Mammary microvascular endothelial cell (primary cell): ENCODE measurements around the gene HSD11B1L. TPM values are rescaled to one million over a fixed set of nuclear protein-coding genes. Genes with fewer than 3 reads are reported as not detected.

ENCODE experiments used
- total RNA-seq: library from RNA; depleted of rRNA; stranded (reverse); fragments of >200 nt; gene quantifications from 2 replicates; pipeline ENCODE4 v1.2.3, GENCODE V29; 2015

HSD11B1L gene
- 2.6 and 4.5 TPM in 2 replicates for total RNA-seq

GRCh38 chr19:5680437-5681368 is at the start of gene HSD11B1L, which contains the start of gene MICOS13:
Gene HSD11B1L (plus strand): TSS chr19:5681027. CDS start chr19:5684833, 3,806 bp downstream.
Gene MICOS13 (minus strand): TSS chr19:5680516. CDS start chr19:5680486, 30 bp downstream.

GRCh38 chr19:5690125-5690954 is 9.5 kb downstream of the HSD11B1L start, which contains the start of gene RPL36:
Gene RPL36 (plus strand): TSS chr19:5690295. CDS start chr19:5690508, 213 bp downstream.

GRCh38 chr19:5719961-5720790 is 39.3 kb downstream of the HSD11B1L start, which contains the start of the genes CATSPERD and LONP1:
Gene CATSPERD (plus strand): TSS chr19:5720637. CDS start chr19:5720738, 101 bp downstream.
Gene LONP1 (minus strand): TSS chr19:5720146. CDS start chr19:5720132, 14 bp downstream.

Other genes starting within 250 kb of the HSD11B1L start
- not detected in 2 replicates for gene ZNRF4, start 225.6 kb upstream of the HSD11B1L start, total RNA-seq
- gene TINCR, start 113.1 kb upstream of the HSD11B1L start, total RNA-seq = 0.15 and 0.53 TPM in 2 replicates
- gene SAFB2, start 58.3 kb upstream of the HSD11B1L start, total RNA-seq = 12.5 and 18.2 TPM in 2 replicates
- 27.6 and 39.0 TPM in 2 replicates for gene SAFB, start 57.9 kb upstream of the HSD11B1L start, total RNA-seq
- gene MICOS13, start 511 bp upstream of the HSD11B1L start, total RNA-seq = 59.6 and 66.4 TPM in 2 replicates
- 1,353 and 1,639 TPM in 2 replicates for gene RPL36, start 9.3 kb downstream of the HSD11B1L start, total RNA-seq
- gene LONP1, start 39.1 kb downstream of the HSD11B1L start, total RNA-seq = 115 and 130 TPM in 2 replicates
- not detected in 2 replicates for gene CATSPERD, start 39.6 kb downstream of the HSD11B1L start, total RNA-seq
- gene PRR22, start 103.7 kb downstream of the HSD11B1L start, total RNA-seq = 0.44 and 0.60 TPM in 2 replicates
- gene DUS3L, start 110.1 kb downstream of the HSD11B1L start, total RNA-seq = 34.8 and 43.3 TPM in 2 replicates
- gene NRTN, start 124.0 kb downstream of the HSD11B1L start, total RNA-seq = not detected in 2 replicates
- gene FUT6, start 158.7 kb downstream of the HSD11B1L start, total RNA-seq = not detected in 2 replicates
- not detected in 2 replicates for gene FUT3, start 170.4 kb downstream of the HSD11B1L start, total RNA-seq
- not detected in 2 replicates for gene FUT5, start 189.5 kb downstream of the HSD11B1L start, total RNA-seq
- 359 and 363 TPM in 2 replicates for gene NDUFA11, start 222.8 kb downstream of the HSD11B1L start, total RNA-seq
- gene VMAC, start 223.8 kb downstream of the HSD11B1L start, total RNA-seq = 2.8 and 3.0 TPM in 2 replicates
- gene CAPS, start 233.2 kb downstream of the HSD11B1L start, total RNA-seq = 0.89 and 1.3 TPM in 2 replicates